GM23338 (cell line): ENCODE data around the gene CDK2.
"Not testable (repeated sequence)": the region's sequence is repeated elsewhere in the genome, so short reads cannot be mapped to it uniquely, and the experiment has no call there.

Experiments
- CREB1 ChIP-seq: fragments of 250-450 bp; sonication (Bioruptor Pico); IDR thresholded peaks from 2 replicates; pipeline ENCODE4 v1.5.0; 2020; ENCODE audit warnings: low read depth, mild to moderate bottlenecking, moderate library complexity
- POLR2AphosphoS5 ChIP-seq: IDR thresholded peaks from 2 replicates; pipeline ENCODE4 v1.6.1; 2016; ENCODE audit warnings: antibody characterized with exemption, low read depth

- TF ChIP-seq CREB1 (CRISPR knock-in tag); POLR2AphosphoS5: not testable (repeated sequence)
Observed at GRCh38 chr12:55923648-55924047, 43.0 kb upstream of the CDK2 start.
